ENCODE data around the gene SOSTDC1. TPM values are rescaled to one million over a fixed set of nuclear protein-coding genes. Genes with fewer than 3 reads are reported as not detected.

Gene SOSTDC1
- total RNA-seq, 1 donor from 2014 or later: 0.85 TPM

GRCh38 chr7:16419859-16420258 lies 45.7 kb downstream of the SOSTDC1 start:
- Histone ChIP-seq H3K4me1 (peaks cover 32% of the 10 kb centered on the region), H3K27ac (replicated peaks) (peak overlapping the region; percentile 99), H3K4me3 (peak overlapping the region; percentile 79), H3K27me3 (ENCODE audit: low read depth) (no peaks in the 10 kb centered on the region), H3K9me3 (replicated peaks) (no peaks in the 10 kb centered on the region), H3K36me3 (no peaks in the 10 kb centered on the region)
- intact Hi-C loops (cut with micrococcal nuclease): no loop called here
- no peak for DNase-seq
- no peak for TF ChIP-seq CTCF (IDR thresholded peaks at IDR 0.05; ENCODE audit: borderline replicate concordance)

GRCh38 chr7:16419126-16419525 lies 46.4 kb downstream of the SOSTDC1 start:
- TF ChIP-seq CTCF (IDR thresholded peaks at IDR 0.05; ENCODE audit: borderline replicate concordance): no peak
- intact Hi-C loops (cut with micrococcal nuclease): no loop called here

DNA sequence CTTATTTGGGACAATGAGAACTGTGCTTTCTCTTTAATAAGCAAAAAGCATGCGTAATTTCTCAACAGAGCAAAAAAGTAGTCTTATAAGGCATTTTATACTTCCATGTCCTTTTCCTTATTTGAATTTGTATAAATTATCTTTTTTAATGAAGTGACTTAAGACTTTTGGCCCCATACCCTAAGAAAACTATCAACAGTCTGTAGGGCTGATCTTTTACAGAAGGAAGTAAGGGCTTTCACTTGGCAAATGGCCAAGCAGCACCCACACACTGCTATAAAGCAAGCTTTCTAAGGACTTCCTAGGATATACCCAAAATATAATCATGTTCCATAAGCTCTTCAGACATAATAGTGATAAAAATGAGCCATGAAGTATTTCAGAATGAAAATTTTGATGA lies 47.6 kb downstream of the SOSTDC1 start:
- peaks cover 35% of the 10 kb centered on the region for H3K4me1 ChIP-seq
- intact Hi-C loops (cut with micrococcal nuclease): no loop called here
- H3K36me3 ChIP-seq: no peaks in the 10 kb centered on the region
- no peak overlapping the region for H3K4me3 ChIP-seq
- TF ChIP-seq CTCF (IDR thresholded peaks at IDR 0.05; ENCODE audit: borderline replicate concordance): no peak
- H3K9me3 ChIP-seq (replicated peaks): no peaks in the 10 kb centered on the region
- no peak for DNase-seq
- H3K27me3 ChIP-seq (ENCODE audit: low read depth): no peaks in the 10 kb centered on the region
- H3K27ac ChIP-seq (replicated peaks): no peak overlapping the region

More at GRCh38 chr7:16419126-16419525, 46.4 kb downstream of the SOSTDC1 start:
- Histone ChIP-seq H3K9me3 (replicated peaks) (no peaks in the 10 kb centered on the region), H3K27ac (replicated peaks) (no peak overlapping the region), H3K4me3 (no peak overlapping the region), H3K27me3 (ENCODE audit: low read depth) (no peaks in the 10 kb centered on the region), H3K36me3 (no peaks in the 10 kb centered on the region), H3K4me1 (peaks cover 32% of the 10 kb centered on the region)
- no peak for DNase-seq

DNA sequence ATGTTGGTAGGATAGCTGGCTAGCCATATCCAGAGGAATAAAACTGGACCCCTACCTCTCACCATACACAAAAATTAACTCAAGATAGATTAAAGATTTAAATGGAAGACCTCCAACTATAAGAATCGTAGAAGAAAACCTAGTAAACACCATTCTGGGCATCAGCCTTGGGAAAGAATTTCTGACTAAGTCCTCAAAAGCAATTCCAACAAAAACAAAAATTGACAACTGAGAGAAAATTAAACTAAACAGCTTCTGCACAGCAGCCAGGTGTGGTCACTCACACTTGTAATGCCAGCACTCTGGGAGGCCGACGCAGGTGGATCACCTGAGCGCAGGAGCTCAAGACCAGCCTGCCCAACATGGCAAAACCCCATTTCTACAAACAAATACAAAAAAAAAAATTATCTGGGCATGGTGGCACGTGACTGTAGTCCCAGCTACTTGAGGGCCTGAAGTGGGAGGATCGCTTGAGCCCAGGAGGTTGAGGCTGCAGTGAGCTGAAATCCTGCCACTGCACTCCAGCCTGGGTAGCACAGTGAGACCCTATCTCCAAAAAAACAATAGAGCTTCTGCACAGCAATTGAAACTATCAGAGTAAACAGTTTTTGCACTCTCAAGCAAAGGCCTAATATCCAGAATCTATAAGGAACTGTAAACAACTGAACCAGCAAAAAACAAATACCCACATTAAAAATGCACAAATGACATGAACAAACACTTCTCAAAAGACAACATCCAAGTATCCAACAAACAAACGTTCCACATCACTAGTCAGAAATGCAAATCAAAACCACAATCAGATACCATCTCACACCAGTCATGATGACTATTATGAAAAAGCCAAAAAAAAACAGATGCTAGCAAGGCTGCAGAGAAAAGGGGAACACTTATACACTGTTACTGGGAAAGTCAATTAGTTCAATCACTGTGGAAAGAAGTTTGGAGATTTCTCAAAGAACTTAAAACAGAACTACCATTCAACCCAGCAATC lies 49.0 kb downstream of the SOSTDC1 start:
- Histone ChIP-seq H3K4me3 (no peak overlapping the region), H3K36me3 (no peaks in the 10 kb centered on the region), H3K4me1 (peaks cover 27% of the 10 kb centered on the region), H3K27ac (replicated peaks) (no peak overlapping the region), H3K9me3 (replicated peaks) (no peaks in the 10 kb centered on the region), H3K27me3 (ENCODE audit: low read depth) (no peaks in the 10 kb centered on the region)
- intact Hi-C loops (cut with micrococcal nuclease): no loop called here
- DNase-seq: no peak
- no peak for TF ChIP-seq CTCF (IDR thresholded peaks at IDR 0.05; ENCODE audit: borderline replicate concordance)

GRCh38 chr7:16412274-16413254 lies 53.0 kb downstream of the SOSTDC1 start:
- H3K4me1 ChIP-seq: peaks cover 7% of the 10 kb centered on the region
- no peaks in the 10 kb centered on the region for H3K36me3 ChIP-seq
- H3K27ac ChIP-seq (replicated peaks): peak overlapping the region; percentile 45
- no peak for DNase-seq
- H3K9me3 ChIP-seq (replicated peaks): no peaks in the 10 kb centered on the region
- no peak overlapping the region for H3K4me3 ChIP-seq
- H3K27me3 ChIP-seq (ENCODE audit: low read depth): no peaks in the 10 kb centered on the region
- intact Hi-C loops (cut with micrococcal nuclease): no loop called here
- TF ChIP-seq CTCF (IDR thresholded peaks at IDR 0.05; ENCODE audit: borderline replicate concordance): no peak
